OCI-LY3 (cell line): Measurements from ENCODE around the gene HDAC4.

Experiments
- CTCF ChIP-seq: fragments of 200-600, 300-600 bp; sonication (generic); IDR thresholded peaks from 2 replicates; pipeline ENCODE4 v1.5.1; 2014; ENCODE audit warnings: antibody characterized with exemption, low read length, low read depth
- EZH2phosphoT487 ChIP-seq: fragments of 200-600 bp; shearing (Covaris generic); IDR thresholded peaks from 2 replicates; pipeline ENCODE4 v1.6.1; 2018; ENCODE audit warnings: antibody characterized with exemption, mixed run types, low read depth

GRCh38 chr2:239190361-239190760 lies 210.5 kb downstream of the HDAC4 start:
- TF ChIP-seq CTCF (no peak), EZH2phosphoT487 (no peak)
